ENCODE data around the gene FANCE.
"Not testable (repeated sequence)": the region's sequence is repeated elsewhere in the genome, so short reads cannot be mapped to it uniquely, and the experiment has no call there.

The FANCE gene

GRCh38 chr6:35499372-35499771 is 47.2 kb downstream of the FANCE start:
- DNase-seq, result no peak

GRCh38 chr6:35500782-35501181 is 48.6 kb downstream of the FANCE start:
- no peak for DNase-seq

- no peak for DNase-seq
Measured at GRCh38 chr6:35501784-35502183, 49.6 kb downstream of the FANCE start.

GRCh38 chr6:35503534-35503933 is 51.4 kb downstream of the FANCE start:
- DNase-seq, result no peak

- no peak for DNase-seq
Measured at GRCh38 chr6:35505999-35506412, 53.9 kb downstream of the FANCE start.

- no peak for DNase-seq
Measured at GRCh38 chr6:35506536-35506935, 54.4 kb downstream of the FANCE start.

GRCh38 chr6:35507221-35507620 is 55.1 kb downstream of the FANCE start:
- no peak for DNase-seq

- no peak for DNase-seq
Measured at GRCh38 chr6:35508027-35508426, 55.9 kb downstream of the FANCE start.

- DNase-seq, result no peak
Measured at GRCh38 chr6:35508542-35508941, 56.4 kb downstream of the FANCE start.

- no peak for DNase-seq
Measured at GRCh38 chr6:35510916-35511561, 58.9 kb downstream of the FANCE start.

- DNase-seq, result no peak
Measured at GRCh38 chr6:35511562-35511941, 59.4 kb downstream of the FANCE start.

GRCh38 chr6:35512006-35512405 is 59.9 kb downstream of the FANCE start:
- DNase-seq, result no peak

- DNase-seq, result no peak
Measured at GRCh38 chr6:35512740-35513139, 60.6 kb downstream of the FANCE start, which contains the start of gene TULP1. Gene TULP1 (minus strand): TSS chr6:35512896. CDS start chr6:35512858, 38 bp downstream.

GRCh38 chr6:35514587-35514986 is 62.4 kb downstream of the FANCE start:
- DNase-seq, result no peak

GRCh38 chr6:35515939-35516338 is 63.8 kb downstream of the FANCE start:
- not testable (repeated sequence) for DNase-seq
